Rectal smooth muscle tissue (tissue), 1 donor: Measurements from ENCODE around the gene MBOAT1.

Experiments used
- H3K27ac ChIP-seq: one replicate; pipeline ENCODE4 v1.7.0; 2013; ENCODE audit warnings: low read depth, low read length, inconsistent platforms
- H3K27me3 ChIP-seq: one replicate; pipeline ENCODE4 v1.7.0; 2013; ENCODE audit warnings: low read length; ENCODE audit not compliant: control insufficient read depth, insufficient read depth
- H3K36me3 ChIP-seq: one replicate; pipeline ENCODE4 v1.7.0; 2013; ENCODE audit warnings: low read length; ENCODE audit not compliant: control insufficient read depth, insufficient read depth
- H3K4me1 ChIP-seq: one replicate; pipeline ENCODE4 v1.7.0; 2013; ENCODE audit warnings: low read length; ENCODE audit not compliant: control insufficient read depth, insufficient read depth
- H3K4me3 ChIP-seq: one replicate; pipeline ENCODE4 v1.7.0; 2013; ENCODE audit warnings: low read length
- H3K9ac ChIP-seq: one replicate; pipeline ENCODE4 v1.7.0; 2013; ENCODE audit warnings: low read length

MBOAT1 gene

DNA sequence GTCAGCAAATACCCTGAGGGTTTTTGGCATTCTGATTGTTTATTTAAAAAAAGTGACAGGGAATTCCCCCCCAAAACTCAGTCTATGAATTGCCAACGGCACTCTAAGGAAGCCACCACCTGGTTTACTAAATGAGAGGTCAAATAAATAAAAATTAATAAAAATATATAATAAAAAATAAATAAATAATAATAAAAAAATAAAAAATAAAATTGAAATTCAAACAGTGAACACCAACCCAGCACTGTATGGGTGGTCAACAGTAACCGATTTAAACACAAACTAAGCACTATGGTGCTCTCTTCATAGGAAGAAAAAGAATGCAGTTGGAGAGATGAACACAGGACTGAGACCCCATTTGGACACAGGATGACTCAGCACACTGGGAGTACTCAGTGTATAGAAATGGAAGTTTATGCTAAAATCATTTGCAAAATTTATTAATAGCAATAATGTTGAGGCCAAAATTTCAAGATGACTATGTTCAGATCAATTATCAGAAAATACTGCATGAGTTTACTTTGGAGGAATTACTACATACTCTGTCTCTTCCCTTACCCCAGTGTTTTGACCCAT is 98.5 kb downstream of the MBOAT1 start:
- peaks cover 21% of the 10 kb centered on the region for H3K4me1 ChIP-seq
- H3K36me3 ChIP-seq, result peaks cover 7% of the 10 kb centered on the region

DNA sequence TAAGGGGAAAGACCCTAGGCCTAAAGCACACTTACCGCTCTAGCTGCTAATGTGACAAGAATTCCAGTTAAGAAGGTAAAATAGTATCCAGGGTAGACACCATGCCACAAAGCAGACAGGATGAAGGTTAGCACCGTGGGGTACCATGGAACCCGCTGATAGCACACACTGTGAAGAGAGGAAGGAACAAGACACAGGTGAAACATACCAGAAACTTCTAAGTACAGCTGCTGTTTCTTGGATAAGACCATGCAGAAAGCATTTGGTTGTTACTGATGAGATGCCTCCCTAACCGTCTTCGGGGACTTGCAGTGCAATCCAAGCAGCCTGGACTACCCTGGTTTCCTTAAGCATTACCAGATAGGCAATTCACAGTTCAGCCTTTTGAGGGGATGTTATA is 99.4 kb downstream of the MBOAT1 start:
- Histone ChIP-seq H3K4me1 (peaks cover 17% of the 10 kb centered on the region), H3K27ac (no peak overlapping the region), H3K4me3 (no peak overlapping the region), H3K9ac (no peak overlapping the region), H3K27me3 (no peaks in the 10 kb centered on the region), H3K36me3 (peaks cover 7% of the 10 kb centered on the region)

More for the DNA sequence above, 98.5 kb downstream of the MBOAT1 start:
- H3K27ac ChIP-seq, result no peak overlapping the region
- H3K4me3 ChIP-seq, result no peak overlapping the region
- H3K9ac ChIP-seq, result no peak overlapping the region
- H3K27me3 ChIP-seq, result no peaks in the 10 kb centered on the region

DNA sequence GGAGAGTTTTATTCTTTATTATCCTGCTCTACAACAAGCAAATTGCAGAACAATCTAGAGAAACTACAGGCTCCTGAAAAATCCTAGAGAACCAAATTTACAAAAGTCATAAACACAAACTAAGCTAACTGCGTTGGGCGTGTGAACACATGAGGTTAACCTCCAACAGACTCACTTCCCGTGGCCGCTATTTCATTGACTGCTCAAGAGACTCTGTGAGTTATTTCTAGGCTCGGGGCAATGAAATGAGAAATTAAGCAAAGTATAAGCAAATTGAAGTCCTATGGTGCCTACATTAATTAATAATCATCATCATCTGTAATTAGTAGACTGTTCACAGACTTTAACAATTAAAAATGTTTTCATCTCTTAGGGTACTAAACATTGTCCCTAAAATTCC is 100.0 kb downstream of the MBOAT1 start:
- Histone ChIP-seq H3K4me1 (peaks cover 11% of the 10 kb centered on the region), H3K4me3 (no peak overlapping the region), H3K27ac (no peak overlapping the region), H3K36me3 (peaks cover 9% of the 10 kb centered on the region), H3K9ac (no peak overlapping the region), H3K27me3 (no peaks in the 10 kb centered on the region)

GRCh38 chr6:20110478-20110877 is 101.8 kb downstream of the MBOAT1 start:
- Histone ChIP-seq H3K27ac (no peak overlapping the region), H3K4me3 (no peak overlapping the region), H3K9ac (no peak overlapping the region), H3K36me3 (peaks cover 12% of the 10 kb centered on the region), H3K27me3 (no peaks in the 10 kb centered on the region), H3K4me1 (peaks cover 2% of the 10 kb centered on the region)

GRCh38 chr6:20109526-20109925 is 102.7 kb downstream of the MBOAT1 start:
- H3K4me3 ChIP-seq, result no peak overlapping the region
- no peak overlapping the region for H3K27ac ChIP-seq
- H3K36me3 ChIP-seq, result peaks cover 12% of the 10 kb centered on the region
- H3K4me1 ChIP-seq, result no peaks in the 10 kb centered on the region
- no peak overlapping the region for H3K9ac ChIP-seq
- no peaks in the 10 kb centered on the region for H3K27me3 ChIP-seq

DNA sequence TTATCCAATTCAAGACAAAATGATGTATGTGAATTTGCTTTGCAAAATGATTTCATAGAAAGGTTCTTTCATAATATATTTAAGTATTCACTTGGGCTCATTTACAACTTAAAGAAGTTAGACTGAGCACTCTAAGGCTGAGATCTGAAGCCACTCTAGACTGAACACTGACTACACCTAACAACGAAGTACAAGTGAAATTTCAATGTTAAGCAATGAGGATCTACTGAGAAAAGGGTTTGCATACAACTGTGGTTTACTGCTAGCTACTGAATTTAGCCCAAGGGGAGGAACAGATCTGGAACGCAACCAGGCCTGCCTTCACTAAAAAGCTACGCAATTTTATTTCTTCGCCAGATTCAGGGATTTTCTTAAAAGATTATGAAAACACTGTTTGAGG is 106.4 kb downstream of the MBOAT1 start:
- Histone ChIP-seq H3K4me1 (no peaks in the 10 kb centered on the region), H3K4me3 (no peak overlapping the region), H3K9ac (no peak overlapping the region), H3K27ac (no peak overlapping the region), H3K27me3 (no peaks in the 10 kb centered on the region), H3K36me3 (peaks cover 9% of the 10 kb centered on the region)

- no peaks in the 10 kb centered on the region for H3K4me1 ChIP-seq
- H3K27ac ChIP-seq, result no peak overlapping the region
- H3K4me3 ChIP-seq, result no peak overlapping the region
- no peaks in the 10 kb centered on the region for H3K27me3 ChIP-seq
- no peak overlapping the region for H3K9ac ChIP-seq
- peaks cover 9% of the 10 kb centered on the region for H3K36me3 ChIP-seq
These were observed 107.6 kb downstream of the MBOAT1 start for GRCh38 chr6:20104696-20105095.

DNA sequence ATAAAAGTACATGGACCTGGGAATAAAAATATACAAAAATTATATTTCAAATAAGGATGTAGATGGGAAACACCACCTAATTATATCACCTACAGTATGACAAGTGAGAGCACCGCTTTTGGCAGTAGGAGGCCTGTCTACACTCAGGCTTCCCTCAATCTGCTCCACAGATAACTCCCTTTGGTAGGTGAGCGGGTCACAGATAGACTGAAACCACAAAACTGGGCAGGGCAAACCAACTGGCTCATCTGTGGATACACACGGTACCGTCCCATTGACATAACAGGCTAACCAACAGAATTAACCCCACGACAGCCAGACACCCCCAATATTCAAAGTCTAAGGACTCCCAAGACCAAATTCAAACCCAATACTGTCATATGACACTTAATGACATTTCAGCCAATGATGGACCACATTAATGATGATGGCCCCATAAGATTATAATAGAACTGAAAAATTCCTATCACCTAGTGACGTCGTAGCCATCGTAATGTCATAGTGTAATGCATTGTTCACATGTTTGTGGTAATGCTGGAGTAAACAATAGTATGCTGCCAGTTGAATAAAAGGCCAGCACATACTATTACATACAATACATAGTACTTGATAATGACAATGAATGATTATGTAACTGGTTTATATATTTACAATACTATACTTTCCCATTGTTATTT is 109.7 kb downstream of the MBOAT1 start:
- no peak overlapping the region for H3K27ac ChIP-seq

GRCh38 chr6:20099156-20099555 is 113.1 kb downstream of the MBOAT1 start:
- Histone ChIP-seq H3K27ac (no peak overlapping the region), H3K9ac (no peak overlapping the region), H3K27me3 (no peaks in the 10 kb centered on the region), H3K36me3 (no peaks in the 10 kb centered on the region), H3K4me1 (peaks cover 12% of the 10 kb centered on the region), H3K4me3 (no peak overlapping the region)

More for the DNA sequence above, 109.7 kb downstream of the MBOAT1 start:
- peaks cover 12% of the 10 kb centered on the region for H3K4me1 ChIP-seq
- no peak overlapping the region for H3K9ac ChIP-seq
- no peaks in the 10 kb centered on the region for H3K27me3 ChIP-seq
- peaks cover 4% of the 10 kb centered on the region for H3K36me3 ChIP-seq
- H3K4me3 ChIP-seq, result no peak overlapping the region

DNA sequence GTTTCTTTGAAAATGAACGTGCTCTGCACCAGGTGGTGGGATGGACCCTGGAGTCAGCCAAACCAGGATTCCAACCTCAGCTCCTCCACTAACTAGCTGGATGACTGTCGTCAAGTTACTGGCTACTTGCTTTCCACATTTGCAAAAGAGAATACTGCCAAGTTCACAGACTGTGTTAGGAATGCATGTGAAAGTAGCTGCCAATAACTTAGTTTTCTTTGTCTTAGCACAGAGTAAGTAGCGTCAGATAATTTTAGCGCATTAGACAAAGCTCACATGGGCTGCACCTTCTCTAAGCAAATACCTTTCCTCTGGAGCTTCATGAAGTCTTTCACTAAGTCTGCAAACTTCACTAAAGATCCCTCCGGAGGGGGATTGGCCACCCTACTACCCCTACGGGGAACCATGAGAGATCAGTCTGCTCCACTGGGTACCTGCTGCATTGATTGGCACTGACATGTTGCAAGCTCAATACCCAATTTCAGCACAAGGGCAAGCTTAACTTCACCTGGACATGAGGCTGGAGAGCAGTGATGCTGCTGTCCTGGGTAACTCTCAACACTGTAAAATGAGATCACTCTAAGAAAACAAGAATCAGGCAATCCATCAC is 113.9 kb downstream of the MBOAT1 start:
- Histone ChIP-seq H3K9ac (no peak overlapping the region), H3K36me3 (no peaks in the 10 kb centered on the region), H3K4me1 (peaks cover 12% of the 10 kb centered on the region), H3K4me3 (no peak overlapping the region), H3K27ac (no peak overlapping the region), H3K27me3 (no peaks in the 10 kb centered on the region)

- no peaks in the 10 kb centered on the region for H3K27me3 ChIP-seq
- no peak overlapping the region for H3K27ac ChIP-seq
- H3K36me3 ChIP-seq, result no peaks in the 10 kb centered on the region
- H3K4me1 ChIP-seq, result peaks cover 16% of the 10 kb centered on the region
- no peak overlapping the region for H3K4me3 ChIP-seq
- H3K9ac ChIP-seq, result no peak overlapping the region
These were observed 115.7 kb downstream of the MBOAT1 start for GRCh38 chr6:20096536-20096935.

- Histone ChIP-seq H3K9ac (no peak overlapping the region), H3K4me3 (no peak overlapping the region), H3K36me3 (no peaks in the 10 kb centered on the region), H3K4me1 (peaks cover 16% of the 10 kb centered on the region), H3K27ac (no peak overlapping the region), H3K27me3 (no peaks in the 10 kb centered on the region)
These were observed 116.8 kb downstream of the MBOAT1 start for GRCh38 chr6:20095436-20095835.
